Stimulated activated CD8-positive, alpha-beta memory T cell treated with anti-CD3 and anti-CD28 coated beads, Interleukin-7, amount 100 ng/mL, for 48 hours (primary cell): ENCODE data around the gene AXIN2.
A peak's percentile ranks its signal among the peaks of the same experiment; 100 is the strongest.

Source experiments
- DNase-seq, 2 donors: peaks; one replicate each; pipeline ENCODE4 v3.0.0-alpha.2; 2020; ENCODE audit warnings: low read depth in 1 of 2; ENCODE audit errors: extremely low read depth in 1 of 2

Gene AXIN2, protein sequence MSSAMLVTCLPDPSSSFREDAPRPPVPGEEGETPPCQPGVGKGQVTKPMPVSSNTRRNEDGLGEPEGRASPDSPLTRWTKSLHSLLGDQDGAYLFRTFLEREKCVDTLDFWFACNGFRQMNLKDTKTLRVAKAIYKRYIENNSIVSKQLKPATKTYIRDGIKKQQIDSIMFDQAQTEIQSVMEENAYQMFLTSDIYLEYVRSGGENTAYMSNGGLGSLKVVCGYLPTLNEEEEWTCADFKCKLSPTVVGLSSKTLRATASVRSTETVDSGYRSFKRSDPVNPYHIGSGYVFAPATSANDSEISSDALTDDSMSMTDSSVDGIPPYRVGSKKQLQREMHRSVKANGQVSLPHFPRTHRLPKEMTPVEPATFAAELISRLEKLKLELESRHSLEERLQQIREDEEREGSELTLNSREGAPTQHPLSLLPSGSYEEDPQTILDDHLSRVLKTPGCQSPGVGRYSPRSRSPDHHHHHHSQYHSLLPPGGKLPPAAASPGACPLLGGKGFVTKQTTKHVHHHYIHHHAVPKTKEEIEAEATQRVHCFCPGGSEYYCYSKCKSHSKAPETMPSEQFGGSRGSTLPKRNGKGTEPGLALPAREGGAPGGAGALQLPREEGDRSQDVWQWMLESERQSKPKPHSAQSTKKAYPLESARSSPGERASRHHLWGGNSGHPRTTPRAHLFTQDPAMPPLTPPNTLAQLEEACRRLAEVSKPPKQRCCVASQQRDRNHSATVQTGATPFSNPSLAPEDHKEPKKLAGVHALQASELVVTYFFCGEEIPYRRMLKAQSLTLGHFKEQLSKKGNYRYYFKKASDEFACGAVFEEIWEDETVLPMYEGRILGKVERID

GRCh38 chr17:65561452-65562205 is at the start of gene AXIN2:
Gene AXIN2 (minus strand): TSS chr17:65561648. CDS start chr17:65558620, 3,028 bp downstream.
- DNase-seq = peak; percentile 66 to 68

DNA sequence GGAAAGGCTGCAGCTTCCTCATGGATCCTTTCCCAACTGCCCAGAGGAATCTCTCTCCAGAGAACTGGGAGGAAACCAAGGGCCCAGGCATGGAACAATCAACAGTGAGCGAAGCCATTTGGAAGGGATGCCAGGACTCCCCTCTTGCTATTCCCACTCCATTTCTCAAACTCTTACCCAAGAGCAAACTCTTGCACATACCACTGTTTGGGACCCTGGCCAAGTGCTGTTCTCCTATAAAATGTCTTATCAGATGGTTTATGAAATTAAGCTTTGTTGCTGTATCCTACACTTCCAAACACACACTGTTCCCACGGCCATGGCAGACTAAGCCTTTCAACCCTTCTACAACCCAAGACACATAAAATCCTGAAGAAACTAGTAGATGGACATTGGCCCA is 48.3 kb upstream of the AXIN2 start:
- no peak for DNase-seq

DNA sequence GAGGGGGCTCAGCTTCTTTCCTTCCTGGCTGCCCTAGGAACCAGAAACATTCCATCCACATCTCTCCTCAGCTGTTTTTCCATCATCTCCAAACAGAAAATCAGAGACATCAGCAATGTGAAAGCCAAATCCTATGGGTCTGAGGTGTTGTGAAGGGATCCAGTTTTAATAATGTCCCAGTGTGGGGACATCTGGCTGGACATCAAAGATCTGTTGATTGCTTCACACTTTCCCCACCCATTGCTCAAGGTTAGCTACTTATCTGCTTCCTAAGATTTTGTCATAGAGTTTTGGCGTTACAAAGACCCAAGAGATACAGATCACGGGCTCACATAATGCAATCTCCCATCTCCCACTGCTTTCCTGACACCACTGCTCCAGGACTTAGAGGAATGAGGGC is 47.8 kb upstream of the AXIN2 start:
- DNase-seq = no peak

DNA sequence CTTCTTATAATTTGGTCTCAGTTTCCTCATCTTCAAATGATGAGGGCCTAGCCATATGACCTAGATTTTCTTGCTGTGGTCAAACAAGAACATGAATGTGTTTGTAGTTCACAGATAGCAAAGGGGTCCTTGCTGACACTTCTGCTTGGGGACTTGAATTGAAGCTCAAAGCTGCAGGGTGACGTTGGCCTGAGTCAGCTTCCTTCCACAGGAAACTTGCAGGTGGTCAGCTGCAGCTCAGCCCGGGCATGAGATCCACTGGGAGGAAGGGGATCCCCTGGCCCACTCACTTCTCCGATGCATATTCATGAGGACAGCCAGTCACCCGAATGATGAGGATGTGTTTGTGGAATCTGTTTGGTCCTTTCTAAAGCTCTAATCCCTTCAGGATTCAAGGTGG is 42.6 kb upstream of the AXIN2 start:
- no peak for DNase-seq

GRCh38 chr17:65601881-65602280 is 40.4 kb upstream of the AXIN2 start:
- no peak for DNase-seq

GRCh38 chr17:65601145-65601544 is 39.7 kb upstream of the AXIN2 start:
- DNase-seq = no peak

- no peak for DNase-seq
Observed at GRCh38 chr17:65600518-65600917, 39.1 kb upstream of the AXIN2 start.

GRCh38 chr17:65599650-65600049 is 38.2 kb upstream of the AXIN2 start:
- no peak for DNase-seq

- no peak for DNase-seq
Observed at GRCh38 chr17:65598746-65599145, 37.3 kb upstream of the AXIN2 start.

- no peak for DNase-seq
Observed at GRCh38 chr17:65595071-65595656, 33.7 kb upstream of the AXIN2 start.

DNA sequence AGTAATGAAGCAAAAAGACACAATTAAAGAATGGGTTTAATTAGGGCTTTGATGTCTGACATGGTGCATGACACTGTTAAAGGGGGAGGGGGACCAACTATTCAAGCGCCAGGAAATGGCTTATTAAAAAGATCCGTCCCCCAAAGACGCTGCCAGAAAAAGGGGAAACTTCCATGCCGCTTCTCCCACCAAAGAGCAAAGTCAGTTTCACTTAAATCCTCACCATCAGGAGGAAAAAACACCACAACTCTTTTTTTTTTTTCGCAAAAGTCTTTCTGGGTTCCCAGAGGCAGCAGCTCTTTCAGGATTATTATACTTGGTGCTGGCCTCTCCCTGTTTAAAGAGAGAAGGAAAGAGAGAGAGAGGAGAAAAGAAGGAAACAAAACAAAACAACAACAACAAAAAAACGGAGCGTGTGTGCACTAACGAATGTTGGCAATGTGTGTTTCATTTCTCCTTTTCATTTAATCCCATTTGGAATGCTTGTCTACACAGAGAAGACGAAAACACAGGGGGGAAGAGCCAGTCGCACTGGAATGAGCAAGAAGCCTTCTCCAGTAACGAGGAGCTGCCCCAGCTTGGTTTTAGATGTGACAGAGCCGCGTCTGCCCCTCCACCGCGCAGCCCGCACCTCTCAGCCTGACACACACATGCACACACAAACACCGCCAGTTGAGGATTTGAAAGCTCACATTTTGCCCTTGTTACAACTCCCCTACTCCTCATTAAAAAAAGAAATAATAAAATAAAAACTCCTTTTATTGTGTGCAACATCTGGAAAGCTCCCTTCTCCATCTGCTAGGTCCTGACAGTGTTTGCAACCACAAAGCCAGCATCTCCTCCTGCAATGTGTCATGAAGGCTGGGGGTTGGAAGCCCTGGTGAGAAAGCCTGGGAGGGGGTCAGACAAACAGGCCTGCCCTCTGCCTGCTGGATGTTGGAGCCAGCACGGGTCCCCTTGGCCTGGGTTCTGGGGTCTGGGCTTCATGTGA is 32.7 kb upstream of the AXIN2 start:
- no peak for DNase-seq

GRCh38 chr17:65593092-65593854 is 31.8 kb upstream of the AXIN2 start:
- DNase-seq = no peak

DNA sequence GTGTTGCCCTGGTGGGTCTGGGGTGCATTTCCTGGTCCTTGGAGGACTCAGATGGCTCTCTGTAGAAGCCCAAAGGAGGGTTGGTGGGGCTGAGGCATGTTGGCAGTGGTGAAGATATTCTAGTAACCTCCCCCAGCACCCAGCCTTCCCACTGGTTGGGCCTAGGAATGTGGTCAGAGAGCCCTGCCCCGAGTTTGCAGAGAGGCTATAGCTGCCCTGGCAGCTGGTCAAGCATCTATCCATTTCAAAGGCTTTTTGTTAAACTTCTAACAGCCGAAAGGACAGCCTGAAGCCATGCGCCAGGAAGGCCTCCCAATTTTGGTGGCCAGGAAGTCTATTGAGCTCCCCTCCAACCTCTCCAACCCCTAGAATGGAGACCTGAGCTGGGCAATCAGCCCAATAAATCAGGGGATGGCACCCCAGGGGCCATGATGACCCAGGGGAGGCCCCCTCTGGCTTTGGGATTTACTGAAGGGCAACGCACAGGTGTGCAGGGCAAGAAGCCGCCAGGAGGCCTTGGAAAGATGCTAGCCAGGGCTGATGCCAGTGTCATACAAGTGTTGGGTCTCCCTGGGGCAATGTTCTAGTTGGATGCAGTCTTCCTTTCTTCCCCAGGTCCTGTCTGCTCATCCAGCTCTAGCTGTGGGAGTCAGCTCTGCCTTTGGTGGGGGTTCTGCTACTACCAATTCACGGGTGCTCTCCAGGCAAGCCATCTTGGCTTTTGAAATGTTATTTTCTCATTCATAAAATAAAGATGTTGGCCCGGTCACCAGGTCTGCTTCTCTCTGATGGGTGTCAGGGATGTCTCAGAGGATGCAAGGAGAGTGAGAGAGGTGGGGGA is 30.9 kb upstream of the AXIN2 start:
- DNase-seq = no peak

- no peak for DNase-seq
Observed at GRCh38 chr17:65589321-65589720, 27.9 kb upstream of the AXIN2 start.

DNA sequence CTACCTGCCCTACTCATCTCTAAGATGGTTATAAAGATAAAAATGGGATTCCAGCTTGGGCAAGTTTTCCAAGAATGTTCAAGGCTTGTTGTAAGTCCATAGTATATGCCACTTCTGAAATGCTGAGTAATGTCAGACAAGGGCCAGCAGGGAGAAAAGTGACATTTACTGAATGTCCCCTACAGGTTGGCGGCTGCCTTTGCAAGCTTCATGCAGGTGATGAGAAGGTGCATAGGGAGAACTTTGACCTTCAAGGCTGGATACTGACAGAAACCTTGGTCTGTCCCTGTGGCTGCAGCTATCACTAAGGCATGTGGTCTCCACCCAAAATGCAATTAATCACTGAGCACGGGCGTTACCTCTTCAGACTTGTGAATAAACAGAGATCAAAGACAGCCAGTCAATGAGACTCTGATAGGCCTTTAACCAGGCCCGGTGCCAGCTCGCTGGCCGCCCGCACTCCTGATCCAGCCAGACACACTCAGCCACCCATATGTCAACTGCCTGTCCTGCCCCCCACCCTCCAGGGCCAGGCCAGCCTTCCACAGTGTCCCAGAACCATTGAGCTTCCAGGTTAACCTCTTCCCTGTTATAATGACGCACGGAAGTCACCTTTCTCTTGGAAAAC is 26.8 kb upstream of the AXIN2 start:
- no peak for DNase-seq

DNA sequence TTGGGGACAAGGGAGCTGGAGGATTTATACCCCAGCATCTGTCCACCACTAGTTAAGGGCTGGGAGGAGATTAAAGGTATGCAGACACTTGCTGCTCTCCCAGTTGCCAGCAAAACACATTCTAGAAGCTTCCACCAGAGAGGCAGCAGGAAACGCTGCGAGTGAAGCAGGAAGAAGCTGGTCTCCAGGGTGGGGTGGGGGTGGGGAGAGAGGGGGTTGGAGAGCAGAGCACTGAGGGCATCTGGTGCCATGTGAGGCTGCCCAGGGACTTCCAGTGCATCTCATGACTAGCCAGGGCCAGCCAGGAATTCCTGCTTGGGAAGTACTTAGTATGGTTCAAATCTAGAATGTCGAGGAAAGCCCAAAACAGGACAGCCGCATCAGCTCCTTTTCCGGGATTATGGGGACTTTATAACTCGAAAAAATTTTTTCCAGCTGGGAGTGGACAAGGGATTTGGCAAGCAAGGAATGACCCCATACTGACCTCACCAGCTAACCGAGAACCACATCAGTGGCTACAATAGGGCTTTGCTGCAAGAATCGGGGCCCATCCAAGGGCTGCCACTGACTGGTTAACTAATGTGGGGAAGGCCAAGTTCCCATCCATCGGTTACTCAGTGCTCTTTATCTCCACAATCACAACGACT is 26.2 kb upstream of the AXIN2 start:
- DNase-seq = no peak

DNA sequence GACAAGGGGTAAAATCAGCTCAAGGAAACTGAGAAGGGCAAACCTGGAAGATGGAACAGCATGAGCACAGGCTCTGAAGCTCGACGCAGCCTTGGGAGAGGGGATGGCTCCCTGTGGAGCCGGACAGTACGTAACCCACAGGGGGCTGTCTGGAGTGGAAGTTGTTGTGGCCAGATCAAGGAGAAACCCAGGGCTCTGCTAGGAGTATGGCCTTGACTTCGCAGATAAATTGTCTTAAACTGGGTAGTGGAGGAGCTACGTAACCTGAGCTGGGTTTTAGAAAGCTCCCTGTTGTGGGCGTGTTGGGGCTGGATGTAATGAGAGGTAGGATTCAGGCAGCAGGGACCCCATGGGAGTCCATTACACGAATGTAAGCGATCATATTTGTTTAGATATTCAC is 25.5 kb upstream of the AXIN2 start:
- no peak for DNase-seq
